Measurements from ENCODE around the gene PML. TPM values are rescaled to one million over a fixed set of nuclear protein-coding genes. Genes with fewer than 3 reads are reported as not detected.

Gene PML
- total RNA-seq, 1 donor, result 31.9 TPM

- no peak for TF ChIP-seq CTCF (IDR thresholded peaks at IDR 0.05; ENCODE audit: insufficient read depth, low read length)
- no peak for DNase-seq (ENCODE audit: low read depth)
- no peak overlapping the region for H3K4me3 ChIP-seq (ENCODE audit: low read depth, low read length)
These were observed 14.4 kb downstream of the PML start for GRCh38 chr15:74008901-74009300.

DNA sequence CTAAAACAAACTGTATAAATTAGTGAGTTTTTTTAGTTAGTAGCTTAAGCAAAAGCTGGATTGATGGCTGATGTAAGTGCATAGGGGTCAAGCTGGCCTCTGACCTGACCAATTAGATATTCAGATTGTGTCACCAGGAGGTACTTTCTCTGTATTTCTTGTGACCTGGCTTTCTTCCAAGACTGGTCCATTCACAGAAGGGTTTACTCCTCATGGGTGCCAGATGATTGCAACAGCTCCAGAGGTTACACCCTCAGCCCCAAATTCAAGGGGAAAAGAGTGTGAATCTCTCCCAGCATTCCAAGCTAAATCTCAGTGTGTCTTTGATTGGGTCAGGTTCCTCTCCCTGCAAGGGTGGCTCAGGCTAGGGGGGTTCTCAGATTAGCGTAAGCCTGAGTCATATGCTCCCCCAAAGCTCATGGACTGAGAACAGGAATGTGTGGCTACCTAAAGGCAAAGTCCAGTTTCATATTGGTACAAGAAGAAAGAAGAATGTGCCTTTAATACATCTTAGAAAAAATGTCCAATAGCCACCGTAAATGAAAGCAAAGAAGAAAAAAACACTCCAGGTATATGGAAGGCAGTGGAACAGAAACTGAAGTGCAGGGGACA is 16.5 kb downstream of the PML start:
- DNase-seq (ENCODE audit: low read depth), result peak; percentile 79
- TF ChIP-seq CTCF (IDR thresholded peaks at IDR 0.05; ENCODE audit: insufficient read depth, low read length), result no peak
- H3K4me3 ChIP-seq (ENCODE audit: low read depth, low read length), result peak overlapping the region; percentile 18

GRCh38 chr15:74011610-74012009 is 17.1 kb downstream of the PML start:
- H3K4me3 ChIP-seq (ENCODE audit: low read depth, low read length), result peak overlapping the region; percentile 18
- no peak for TF ChIP-seq CTCF (IDR thresholded peaks at IDR 0.05; ENCODE audit: insufficient read depth, low read length)
- DNase-seq (ENCODE audit: low read depth), result peak; percentile 83

DNA sequence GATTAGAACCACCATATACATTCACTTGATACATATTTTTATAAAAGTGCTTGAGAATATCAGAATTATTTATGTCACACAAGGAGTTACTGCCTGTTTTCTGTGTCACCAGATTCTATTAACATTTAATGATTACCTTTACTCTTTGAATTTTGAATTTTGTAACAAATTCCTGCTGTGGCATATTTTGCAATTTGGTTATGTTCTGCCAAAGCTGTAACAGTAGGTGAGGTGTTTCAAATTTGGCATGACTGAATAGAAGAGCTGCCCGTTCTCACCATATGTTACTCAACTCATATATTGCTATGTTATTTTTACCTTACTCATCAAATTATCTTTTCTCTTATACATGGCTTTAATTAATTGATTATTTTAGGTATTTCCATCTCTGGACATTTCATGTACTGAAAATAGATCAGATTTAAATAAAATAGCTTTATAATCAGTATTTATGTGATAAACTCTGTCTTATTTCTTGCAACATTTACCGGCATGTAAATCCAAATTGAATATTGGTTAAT is 18.9 kb downstream of the PML start:
- DNase-seq (ENCODE audit: low read depth), result no peak
- H3K4me3 ChIP-seq (ENCODE audit: low read depth, low read length), result no peak overlapping the region
- TF ChIP-seq CTCF (IDR thresholded peaks at IDR 0.05; ENCODE audit: insufficient read depth, low read length), result no peak

GRCh38 chr15:74019734-74020133 is 25.2 kb downstream of the PML start:
- DNase-seq (ENCODE audit: low read depth), result no peak
- TF ChIP-seq CTCF (IDR thresholded peaks at IDR 0.05; ENCODE audit: insufficient read depth, low read length), result no peak

GRCh38 chr15:74022706-74023470 is 28.4 kb downstream of the PML start:
- TF ChIP-seq CTCF (IDR thresholded peaks at IDR 0.05; ENCODE audit: insufficient read depth, low read length), result no peak
- no peak for DNase-seq (ENCODE audit: low read depth)
- no peak overlapping the region for H3K4me3 ChIP-seq (ENCODE audit: low read depth, low read length)

More at GRCh38 chr15:74019734-74020133, 25.2 kb downstream of the PML start:
- H3K4me3 ChIP-seq (ENCODE audit: low read depth, low read length), result no peak overlapping the region
